ENCODE measurements around the gene BTN3A1.
"Not testable (repeated sequence)": the region's sequence is repeated elsewhere in the genome, so short reads cannot be mapped to it uniquely, and the experiment has no call there.

Gene BTN3A1

DNA sequence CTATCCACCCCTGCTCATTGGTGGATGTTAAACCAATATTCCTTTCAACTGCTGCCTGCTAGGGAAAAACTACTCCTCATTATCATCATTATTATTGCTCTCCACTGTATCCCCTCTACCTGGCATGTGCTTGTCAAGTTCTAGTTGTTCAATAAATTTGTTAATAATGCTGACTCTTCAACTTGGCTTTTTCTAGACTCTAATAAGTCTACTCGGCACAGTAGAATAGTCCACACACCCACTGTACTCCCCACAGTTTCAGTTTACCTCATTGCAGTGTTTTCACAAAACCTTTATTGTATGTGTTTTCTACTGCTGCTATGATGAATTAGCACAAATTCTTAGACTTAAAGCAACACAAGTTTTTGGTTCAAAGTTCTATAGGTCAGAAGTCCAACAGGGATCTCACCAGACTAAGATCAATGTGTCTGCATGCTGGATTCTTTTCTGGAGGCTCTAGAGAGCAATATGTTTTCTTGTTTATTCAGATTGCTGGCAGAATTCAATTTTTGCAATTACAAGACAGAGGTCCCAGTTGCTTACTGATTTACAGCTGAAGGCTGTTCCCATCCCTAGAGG lies 13.1 kb downstream of the BTN3A1 start:
- FAIRE-seq = no peak

DNA sequence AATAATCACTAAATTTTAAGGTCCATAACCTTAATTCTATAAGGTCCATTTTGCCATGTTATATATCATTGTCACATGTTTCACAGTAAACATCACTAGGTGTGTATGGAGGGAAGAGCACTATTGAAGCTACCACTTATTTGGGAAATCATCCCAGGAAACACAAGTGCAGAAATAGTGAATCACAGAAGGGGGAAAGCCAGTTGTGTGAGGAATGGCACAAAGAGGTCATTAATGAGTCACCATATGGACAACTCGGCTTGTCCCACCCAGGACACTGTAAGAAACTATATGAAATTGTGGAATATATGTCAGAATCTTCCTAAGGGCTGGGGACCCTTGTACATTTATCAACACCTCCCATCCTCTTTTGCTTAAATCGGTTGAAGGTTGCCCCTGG lies 13.7 kb downstream of the BTN3A1 start:
- FAIRE-seq = no peak

DNA sequence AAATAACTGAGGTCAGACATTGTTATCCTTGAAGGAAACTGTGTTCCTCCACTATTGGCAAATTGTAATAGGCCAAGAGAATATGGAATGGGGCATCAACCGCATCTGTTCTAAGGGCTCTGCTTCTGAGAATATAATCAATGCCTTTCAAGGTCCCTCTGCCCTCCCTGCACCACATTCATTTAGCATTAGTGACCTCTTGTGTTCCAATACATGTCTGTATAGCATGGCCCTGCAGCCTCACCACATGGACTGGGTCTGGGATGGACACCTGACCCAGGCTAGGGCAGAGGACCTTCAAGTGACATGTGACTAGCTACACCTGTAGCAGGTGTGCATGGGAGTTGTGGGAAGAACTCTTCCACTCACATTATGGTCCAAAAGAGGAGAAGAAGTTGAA lies 14.2 kb downstream of the BTN3A1 start:
- no peak for FAIRE-seq

DNA sequence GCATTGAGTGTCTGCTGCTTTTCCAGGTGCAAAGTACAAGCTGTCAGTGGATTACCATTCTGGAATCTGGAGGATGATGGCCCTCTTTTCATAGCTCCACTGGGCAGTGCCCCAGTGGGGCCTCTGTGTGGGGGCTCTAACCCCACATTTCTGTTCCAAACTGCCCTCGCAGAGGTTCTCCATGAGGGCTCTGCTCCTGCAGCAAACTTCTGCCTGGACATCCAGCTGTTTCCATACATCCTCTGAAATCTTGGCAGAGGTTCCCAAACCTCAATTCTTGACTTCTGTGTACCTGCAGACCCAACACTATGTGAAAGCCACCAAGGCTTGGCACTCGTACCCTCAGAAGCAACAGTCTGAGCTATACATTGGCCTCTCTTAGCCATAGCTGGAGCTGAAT lies 16.0 kb downstream of the BTN3A1 start:
- FAIRE-seq = not testable (repeated sequence)

DNA sequence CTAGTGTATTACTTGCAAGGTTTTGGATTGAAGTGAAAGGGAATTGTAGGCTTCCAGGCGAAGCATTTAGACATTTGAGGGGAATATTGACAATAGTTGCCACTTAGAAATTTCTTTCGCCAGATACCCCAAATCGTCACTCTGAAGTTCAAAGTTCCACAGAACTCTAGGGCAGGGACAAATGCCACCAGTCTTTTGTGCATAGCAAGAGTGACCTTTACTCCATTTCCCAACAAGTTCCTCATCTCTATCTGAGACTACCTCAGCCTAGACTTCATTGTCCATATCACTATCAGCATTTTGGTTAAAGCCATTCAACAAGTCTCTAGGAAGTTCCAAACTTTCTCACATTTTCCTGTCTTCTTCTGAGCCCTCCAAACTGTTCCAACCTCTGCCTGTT lies 16.7 kb downstream of the BTN3A1 start:
- not testable (repeated sequence) for FAIRE-seq

DNA sequence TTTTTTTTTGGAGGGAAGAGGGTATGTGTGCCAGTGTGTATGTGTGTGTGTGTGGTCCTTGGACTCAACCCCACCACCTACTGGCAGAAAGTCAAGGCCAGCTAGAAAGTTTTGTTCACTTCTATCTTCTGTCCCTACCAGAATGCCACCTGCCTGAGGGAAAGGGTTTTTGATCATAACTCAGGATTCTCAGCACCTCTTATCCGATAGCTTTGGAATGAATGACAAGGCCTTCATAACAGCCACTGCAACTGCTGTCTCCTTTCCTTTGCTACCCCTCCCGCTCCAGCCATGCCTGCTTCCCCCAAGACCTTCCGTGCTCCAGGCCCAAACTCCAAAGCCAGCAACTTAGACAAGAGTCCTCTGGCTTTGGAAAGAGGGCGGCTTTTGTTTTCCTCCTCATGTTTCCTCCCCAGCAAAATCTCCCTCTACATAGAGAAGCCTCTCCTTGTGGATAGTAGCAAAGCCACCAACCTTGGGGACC lies 18.7 kb downstream of the BTN3A1 start:
- no peak for FAIRE-seq

DNA sequence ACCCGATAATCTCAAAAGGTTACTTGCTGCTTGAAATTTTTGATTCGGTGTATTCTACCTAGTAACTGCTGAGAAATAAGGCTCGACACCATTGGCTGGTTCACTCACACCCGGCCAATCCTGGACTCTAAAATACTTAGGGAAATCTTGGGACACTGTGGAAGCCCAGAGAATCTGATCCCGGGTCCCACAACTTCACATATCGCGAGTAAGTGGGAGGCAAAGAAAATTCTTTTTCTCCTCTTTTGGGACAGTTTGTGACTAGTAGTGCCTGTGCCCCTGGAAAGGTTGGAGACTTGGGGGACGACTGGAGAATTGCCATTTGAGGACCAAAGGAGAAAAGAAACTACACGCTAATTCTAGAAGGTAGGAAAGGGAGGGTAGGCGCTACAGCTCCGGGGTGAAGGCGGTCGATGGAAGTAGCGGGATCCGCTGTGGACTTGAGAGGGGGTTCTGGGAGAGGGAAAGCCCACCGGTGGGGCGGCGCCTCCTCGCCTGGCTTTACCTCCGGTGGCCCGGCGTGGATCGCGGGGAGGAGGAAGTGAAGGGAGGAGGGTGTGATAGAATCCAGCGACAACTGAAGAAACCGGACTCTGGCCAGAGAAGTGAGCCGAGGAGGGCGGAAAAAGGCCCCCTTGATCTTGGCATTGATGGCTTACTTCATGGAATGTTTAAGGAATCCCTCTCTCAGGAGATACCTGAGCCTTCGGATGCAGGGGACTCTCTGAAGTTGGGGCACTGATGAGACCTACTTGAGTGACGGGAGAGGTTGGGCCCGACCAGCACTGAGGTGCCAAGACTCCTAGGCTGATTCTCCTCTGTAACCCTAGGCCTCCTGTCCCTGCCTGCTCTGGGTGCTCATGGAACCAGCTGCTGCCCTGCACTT lies 19.4 kb downstream of the BTN3A1 start:
- peak; percentile 99 for FAIRE-seq

DNA sequence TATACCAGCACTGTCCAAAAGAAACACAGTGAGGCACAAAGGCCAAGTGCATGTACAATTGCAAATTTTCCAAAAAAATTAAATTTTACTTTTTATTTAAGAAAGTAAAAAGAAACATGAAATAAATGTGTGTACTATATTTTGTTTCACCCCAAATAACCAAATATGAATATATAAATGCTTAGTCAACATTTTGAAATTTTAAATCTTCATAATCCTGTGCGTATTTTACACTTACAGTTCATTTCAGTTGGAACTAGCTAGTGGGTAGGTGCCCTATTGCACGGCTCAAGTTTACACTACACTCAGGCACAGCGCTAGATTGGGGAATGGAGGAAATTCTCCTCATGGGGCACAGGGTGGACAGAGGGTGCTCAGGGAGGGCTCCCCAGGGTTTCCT lies 20.3 kb downstream of the BTN3A1 start:
- no peak for FAIRE-seq

DNA sequence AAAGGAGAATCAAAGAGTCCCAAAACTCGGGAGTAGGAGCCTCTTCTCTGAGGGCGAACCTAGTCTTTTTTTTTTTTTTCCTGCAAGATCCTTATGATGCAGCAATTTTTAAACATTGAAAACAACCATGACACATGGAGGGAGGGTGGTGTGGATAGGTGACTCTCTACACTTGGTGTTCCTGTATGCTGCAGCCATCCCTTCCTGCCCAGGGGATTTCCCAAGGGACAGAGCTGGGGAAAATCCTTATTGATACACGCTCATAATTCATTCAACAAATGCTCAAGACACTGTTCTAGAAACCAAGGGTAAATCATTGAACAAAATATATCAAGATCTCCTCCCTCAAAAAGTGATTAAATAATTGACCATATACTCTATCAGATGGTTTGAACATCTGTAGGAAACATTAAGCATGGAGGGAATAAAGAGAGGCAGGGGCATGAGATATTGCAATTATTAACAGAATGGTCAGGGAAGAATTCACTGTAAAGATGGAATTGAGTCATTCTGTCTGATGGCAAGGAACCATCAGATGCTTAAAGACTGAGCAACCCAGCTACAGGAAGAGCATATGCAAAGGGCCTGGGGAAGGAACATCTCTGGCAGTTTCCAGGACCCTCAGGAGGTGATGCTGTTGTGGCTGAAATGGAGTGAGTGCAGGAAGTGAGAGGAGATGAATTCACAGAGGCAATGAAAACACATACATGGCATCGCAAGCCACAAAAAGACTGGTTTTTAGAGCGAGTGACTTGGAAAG lies 24.8 kb downstream of the BTN3A1 start:
- FAIRE-seq = no peak

DNA sequence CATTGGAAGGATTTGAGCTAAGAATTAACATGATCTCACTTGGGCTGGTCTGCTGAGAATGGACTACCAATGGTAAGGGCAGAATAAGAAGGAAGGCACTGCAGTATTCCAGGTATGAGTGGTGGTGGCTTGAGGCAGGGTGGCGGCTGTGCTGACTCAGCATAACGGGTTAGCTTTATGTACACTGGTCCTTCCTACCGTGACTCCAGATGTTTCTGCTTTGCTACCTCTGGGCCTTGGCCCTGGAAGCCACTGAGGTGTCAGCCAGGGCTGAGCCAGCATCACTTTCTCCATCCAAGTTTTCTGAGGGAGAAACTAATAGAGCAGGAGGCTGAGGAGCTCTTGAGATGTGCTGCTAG lies 25.4 kb downstream of the BTN3A1 start:
- no peak for FAIRE-seq

DNA sequence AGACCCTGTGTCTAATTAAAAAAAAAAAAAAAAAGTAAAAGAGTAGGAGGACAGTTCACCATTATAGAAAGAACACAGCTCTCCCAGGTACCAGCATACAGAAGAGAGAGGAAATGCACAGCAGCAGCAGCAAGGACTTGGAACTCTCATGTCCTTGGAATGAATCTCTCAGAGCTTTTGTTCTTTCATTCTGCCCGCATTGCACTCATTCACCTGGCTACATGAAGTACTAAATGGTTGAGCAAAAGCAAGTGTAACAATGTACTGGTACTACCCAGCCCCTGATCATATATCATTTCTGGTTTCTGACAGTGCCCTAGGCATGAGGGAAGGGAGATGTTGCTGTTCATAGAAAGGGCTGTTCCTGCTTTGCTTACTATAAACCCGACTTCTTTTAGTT lies 26.1 kb downstream of the BTN3A1 start:
- no peak for FAIRE-seq

DNA sequence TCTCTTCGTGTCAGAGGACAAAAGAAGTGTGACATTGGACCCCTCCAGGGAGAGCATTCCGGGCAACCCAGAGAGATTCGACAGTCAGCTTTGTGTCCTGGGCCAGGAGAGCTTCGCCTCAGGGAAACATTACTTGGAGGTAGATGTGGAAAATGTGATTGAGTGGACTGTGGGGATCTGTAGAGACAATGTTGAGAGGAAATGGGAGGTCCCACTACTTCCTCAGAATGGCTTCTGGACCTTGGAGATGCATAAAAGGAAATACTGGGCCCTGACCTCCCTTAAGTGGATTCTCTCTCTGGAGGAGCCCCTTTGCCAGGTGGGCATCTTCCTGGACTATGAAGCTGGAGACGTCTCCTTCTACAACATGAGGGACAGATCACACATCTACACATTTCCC lies 28.7 kb downstream of the BTN3A1 start:
- no peak for FAIRE-seq

DNA sequence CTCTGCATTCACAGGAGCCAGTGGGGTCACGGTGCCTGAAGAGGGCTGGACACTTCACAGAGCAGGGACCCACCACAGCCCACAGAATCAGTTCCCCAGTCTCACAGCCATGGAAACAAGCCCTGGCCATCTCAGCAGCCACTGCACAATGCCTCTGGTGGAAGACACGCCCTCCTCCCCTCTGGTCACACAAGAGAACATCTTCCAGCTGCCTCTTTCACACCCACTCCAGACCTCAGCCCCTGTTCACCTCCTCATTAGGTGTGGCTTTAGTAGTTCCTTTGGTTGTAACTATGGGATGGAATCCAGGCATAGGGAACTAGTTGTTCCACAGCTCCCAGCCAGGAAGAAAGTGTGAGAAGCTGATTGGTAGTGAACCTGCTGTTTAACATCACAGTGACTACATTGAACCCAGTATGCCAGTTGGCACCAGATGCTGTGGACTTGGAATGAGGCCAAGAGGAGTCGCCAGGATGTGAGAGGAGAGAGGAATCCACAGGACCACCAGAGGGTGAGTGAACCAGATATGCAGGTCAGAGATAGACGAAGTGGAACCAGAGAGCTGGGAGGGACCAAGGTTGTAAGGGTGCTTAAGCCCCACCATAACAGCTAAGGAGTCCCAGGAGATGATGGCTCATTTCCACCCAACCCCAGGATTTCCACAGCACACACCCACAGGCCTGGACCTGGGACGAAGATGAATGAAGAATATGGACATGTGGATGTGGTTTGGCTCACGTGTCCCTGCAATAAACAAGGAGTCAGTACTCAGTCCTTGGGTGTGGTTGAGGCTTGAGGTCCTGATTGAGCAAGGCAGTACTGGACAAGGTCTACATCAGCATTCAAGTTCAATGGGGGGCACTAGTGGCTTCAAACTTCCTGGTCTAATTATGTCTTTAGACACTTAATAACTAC lies 29.4 kb downstream of the BTN3A1 start:
- FAIRE-seq = no peak

DNA sequence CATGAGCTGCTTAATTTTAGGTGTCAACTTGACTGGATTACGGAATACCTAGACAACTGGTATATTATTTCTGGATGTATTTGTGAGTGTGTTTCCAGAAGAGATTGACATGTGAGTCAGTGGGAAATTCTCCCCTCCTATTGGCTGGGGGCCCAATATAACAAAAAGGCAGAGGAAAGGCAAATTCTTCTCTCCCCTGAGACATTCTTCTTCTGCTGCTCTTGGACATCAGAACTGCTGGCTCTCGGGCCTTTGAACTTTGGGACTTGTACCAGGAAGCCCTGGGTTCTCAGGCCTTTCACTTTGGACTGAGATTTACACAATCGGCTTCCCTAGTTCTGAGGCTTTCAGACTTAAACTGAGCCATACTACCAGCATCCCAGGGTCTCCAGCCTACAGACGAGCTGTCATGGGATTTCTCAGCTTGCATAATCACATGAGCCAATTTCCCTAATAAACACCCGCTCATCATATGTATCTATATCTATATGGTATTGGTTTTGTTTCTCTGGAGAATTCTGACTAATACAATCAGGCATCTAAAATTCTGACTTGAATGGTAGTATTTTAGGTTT lies 30.6 kb downstream of the BTN3A1 start:
- no peak for FAIRE-seq

DNA sequence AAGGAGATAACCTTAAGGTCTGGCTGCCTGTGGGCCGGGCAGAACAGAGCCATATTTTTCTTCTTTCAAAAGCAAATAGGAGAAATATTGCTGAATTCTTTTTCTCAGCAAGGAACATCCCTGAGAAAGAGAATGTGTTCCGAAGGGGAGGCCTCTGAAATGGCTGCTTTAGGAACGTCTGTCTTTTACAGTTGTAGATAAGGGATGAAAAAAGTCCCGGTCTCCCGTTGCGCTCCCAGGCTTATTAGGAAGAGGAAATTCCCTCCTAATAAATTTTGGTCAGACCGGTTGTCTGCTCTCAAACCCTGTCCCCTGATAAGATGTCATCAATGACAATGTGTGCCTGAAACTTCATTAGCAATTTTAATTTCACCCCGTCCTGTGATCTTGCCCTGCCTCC lies 31.6 kb downstream of the BTN3A1 start:
- not testable (repeated sequence) for FAIRE-seq

DNA sequence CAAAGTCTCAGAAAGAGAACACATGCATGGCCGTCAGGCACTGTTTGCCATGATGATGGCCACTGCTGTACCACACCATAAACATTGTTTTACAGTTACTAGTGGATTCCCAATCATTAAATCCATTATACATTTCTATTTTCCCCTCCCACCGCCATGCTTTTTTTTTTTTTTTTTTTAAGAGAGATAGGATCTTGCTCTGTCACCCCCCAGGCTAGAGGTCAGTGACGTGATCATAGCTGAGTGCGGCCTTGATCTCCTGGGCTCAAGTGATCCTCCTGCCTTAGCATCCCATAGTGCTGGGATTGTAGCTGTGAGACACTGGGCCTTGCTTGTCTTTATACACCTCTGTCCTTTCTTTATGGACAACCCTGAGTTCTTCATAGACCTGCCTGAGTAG lies 33.9 kb downstream of the BTN3A1 start:
- FAIRE-seq = no peak

DNA sequence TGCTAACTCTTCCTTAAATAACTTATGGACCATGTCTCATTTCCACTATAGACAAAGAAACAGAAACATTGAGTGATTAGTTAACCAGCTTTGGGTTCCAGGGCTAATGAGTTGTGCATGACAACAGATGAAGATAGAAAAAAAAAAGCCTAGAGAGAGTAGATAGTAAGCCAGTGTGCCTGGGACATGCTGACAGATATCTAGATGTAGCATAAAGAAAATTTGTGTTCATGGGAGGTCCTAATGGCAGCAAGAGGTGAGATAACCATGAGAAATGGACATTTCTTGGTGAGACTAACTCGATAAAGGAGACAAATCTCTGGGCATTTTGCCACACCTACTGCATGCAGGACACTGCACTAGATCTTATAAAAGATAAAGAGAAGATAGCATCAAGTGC lies 35.5 kb downstream of the BTN3A1 start:
- no peak for FAIRE-seq

DNA sequence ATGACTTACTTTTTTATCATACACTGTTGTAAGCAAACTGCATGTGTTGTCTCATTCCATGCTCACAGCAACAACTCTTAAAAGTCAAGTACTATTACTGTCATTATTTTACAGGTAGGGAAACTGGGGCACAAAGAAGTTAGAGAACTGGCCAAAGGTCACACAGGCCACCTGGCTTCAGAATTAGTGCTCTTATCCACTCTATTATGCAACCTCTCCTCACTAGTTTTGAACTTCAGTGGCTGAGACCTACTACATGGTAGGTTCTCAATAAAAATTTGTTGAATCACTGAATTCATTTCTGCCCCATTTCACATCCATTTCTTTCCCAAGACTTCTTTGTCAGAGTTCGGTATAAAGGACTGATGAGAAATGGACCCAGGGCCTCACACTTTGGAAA lies 35.9 kb downstream of the BTN3A1 start:
- FAIRE-seq = no peak

DNA sequence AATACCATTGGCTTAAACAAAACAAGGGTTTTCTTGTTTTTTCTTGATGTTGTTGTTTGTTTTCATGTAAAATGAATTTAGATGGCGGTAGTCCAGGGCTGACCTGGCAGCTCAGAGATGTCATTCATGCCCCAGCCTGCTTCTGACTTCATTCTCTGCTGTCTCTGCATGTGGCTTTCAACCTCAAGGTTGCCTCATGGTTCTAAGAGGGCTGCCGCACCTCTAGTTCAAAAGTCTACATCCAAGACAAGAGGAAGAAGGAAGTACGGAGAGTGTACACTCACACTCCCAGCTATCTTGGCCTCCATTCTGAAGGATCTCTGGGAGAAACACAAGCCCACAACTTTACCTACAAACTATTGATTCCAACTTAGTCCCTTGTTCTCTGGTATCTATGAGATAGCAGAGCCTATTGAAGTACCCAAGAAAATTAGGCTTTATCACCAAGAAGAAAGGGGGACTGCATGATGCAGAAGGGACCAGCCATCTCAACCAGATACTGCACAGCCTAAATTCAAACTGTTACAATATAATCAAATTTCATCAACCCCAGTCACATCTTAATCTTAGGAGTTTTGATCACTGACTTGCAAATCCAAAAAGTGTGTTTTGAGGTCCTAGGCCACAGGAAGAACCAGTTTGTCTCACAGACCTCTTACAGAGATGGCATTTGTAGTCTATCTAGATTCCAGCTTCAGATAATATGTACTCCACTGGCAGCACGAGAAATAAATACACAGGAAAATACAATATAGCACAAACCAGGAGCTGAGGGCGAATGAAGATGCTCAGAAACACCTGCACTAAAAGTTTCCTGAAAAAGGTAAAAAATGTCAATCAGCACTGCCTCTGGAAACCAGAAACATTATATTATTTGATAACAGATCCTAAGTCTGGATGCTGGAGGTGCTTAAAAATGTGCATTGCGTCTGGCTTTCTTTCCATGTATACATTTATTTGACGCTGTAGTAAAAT lies 37.4 kb downstream of the BTN3A1 start:
- no peak for FAIRE-seq

DNA sequence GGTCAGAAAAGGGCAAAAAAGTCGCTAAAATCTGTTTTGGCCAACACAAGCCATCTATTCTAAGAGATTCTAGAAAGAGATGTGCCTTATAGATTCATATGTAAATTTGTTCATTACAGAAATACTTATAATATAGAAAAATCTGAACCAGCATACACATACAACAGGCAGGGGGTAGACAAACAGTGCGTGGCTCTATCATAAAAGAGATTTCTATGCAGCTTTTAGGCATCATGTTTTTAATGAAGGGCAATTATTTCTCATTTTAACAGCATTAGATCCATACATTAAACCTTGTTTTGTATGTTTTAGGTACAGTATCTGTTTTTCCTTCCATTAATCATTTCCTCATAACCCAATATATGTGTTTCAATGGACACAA lies 38.9 kb downstream of the BTN3A1 start:
- no peak for FAIRE-seq

DNA sequence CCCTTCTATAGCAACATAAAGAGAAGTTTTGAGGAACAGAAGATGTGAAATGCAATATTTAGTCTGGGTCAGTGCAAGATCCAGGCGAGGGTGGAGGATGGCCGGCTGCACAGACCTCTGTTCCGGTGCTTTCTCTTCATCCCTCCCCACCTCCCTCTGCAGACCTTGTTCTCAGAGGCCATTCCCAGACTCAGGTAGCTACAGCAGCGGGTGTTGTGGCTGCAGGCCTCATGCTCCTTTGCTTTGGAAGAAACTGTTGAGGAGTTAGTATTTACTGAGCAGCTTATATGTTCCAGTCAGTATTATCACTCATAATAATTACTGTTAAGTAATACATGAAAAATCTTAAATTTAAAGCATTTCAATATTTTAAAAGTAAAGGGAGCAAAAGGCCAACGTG lies 39.9 kb downstream of the BTN3A1 start:
- no peak for FAIRE-seq
